SK-N-SH treated with all-trans-retinoic acid at 6 μM for 48 hours (cell line): ENCODE data around the gene PPP2R2C.

Experiments
- ATAC-seq: fragments of 200-7000 bp; cut with Tn5 transposase; 3 replicates; pipeline ENCODE4 v1.9.1; 2020; ENCODE audit warnings: mild to moderate bottlenecking, moderate library complexity
- ARNTL ChIP-seq: fragments of 450-650 bp; formaldehyde crosslinking; IDR thresholded peaks from 2 replicates; pipeline ENCODE4 v1.5.0; 2020; ENCODE audit warnings: low read depth, mild to moderate bottlenecking, moderate library complexity, borderline replicate concordance
- BACH2 ChIP-seq: fragments of 250-450 bp; sonication (Bioruptor Pico); IDR thresholded peaks from 2 replicates; pipeline ENCODE4 v1.9.0; 2021; ENCODE audit warnings: mild to moderate bottlenecking, borderline replicate concordance
- CREB5 ChIP-seq: fragments of 250-450 bp; sonication (Bioruptor Pico); IDR thresholded peaks from 2 replicates; pipeline ENCODE4 v1.5.1; 2020; ENCODE audit warnings: low read depth, mild to moderate bottlenecking, moderate library complexity
- CSDC2 ChIP-seq: fragments of 250-450 bp; sonication (Bioruptor Pico); IDR thresholded peaks from 2 replicates; pipeline ENCODE4 v1.5.0; 2020; ENCODE audit warnings: mild to moderate bottlenecking, moderate library complexity
- CSRNP3 ChIP-seq: fragments of 250-450 bp; sonication (Bioruptor Pico); IDR thresholded peaks from 2 replicates; pipeline ENCODE4 v1.5.1; 2021; ENCODE audit warnings: mild to moderate bottlenecking, moderate library complexity
- ESRRG ChIP-seq: fragments of 250-450 bp; sonication (Bioruptor Pico); IDR thresholded peaks from 2 replicates; pipeline ENCODE4 v1.6.1; 2021; ENCODE audit warnings: mild to moderate bottlenecking
- GLIS3 ChIP-seq: fragments of 250-450 bp; sonication (Bioruptor Pico); IDR thresholded peaks from 2 replicates; pipeline ENCODE4 v1.5.0; 2020; ENCODE audit warnings: mild to moderate bottlenecking, moderate library complexity
- ISL1 ChIP-seq: fragments of 250-450 bp; sonication (Bioruptor Pico); IDR thresholded peaks from 2 replicates; pipeline ENCODE4 v2.1.2; 2022; ENCODE audit warnings: mild to moderate bottlenecking, moderate library complexity
- PATZ1 ChIP-seq: fragments of 250-450 bp; sonication (Bioruptor Pico); IDR thresholded peaks from 2 replicates; pipeline ENCODE4 v1.8.0; 2020; ENCODE audit warnings: mild to moderate bottlenecking, moderate library complexity, borderline replicate concordance
- PPARA ChIP-seq: fragments of 250-450 bp; sonication (Bioruptor Pico); IDR thresholded peaks from 2 replicates; pipeline ENCODE4 v1.5.0; 2020; ENCODE audit warnings: mild to moderate bottlenecking, borderline replicate concordance
- TCF4 ChIP-seq: fragments of 250-450 bp; sonication (Bioruptor Pico); IDR thresholded peaks from 2 replicates; pipeline ENCODE4 v1.8.0; 2021; ENCODE audit warnings: mild to moderate bottlenecking, moderate library complexity, borderline replicate concordance
- TOX ChIP-seq: fragments of 250-450 bp; sonication (Bioruptor Pico); IDR thresholded peaks from 2 replicates; pipeline ENCODE4 v1.8.0; 2021; ENCODE audit warnings: mild to moderate bottlenecking, moderate library complexity, borderline replicate concordance
- TSHZ2 ChIP-seq: fragments of 250-450 bp; sonication (Bioruptor Pico); IDR thresholded peaks from 2 replicates; pipeline ENCODE4 v1.5.0; 2020; ENCODE audit warnings: mild to moderate bottlenecking, moderate library complexity
- ZC3H10 ChIP-seq: fragments of 250-450 bp; sonication (Bioruptor Pico); IDR thresholded peaks from 2 replicates; pipeline ENCODE4 v1.5.1; 2021; ENCODE audit warnings: mild to moderate bottlenecking, moderate library complexity
- ZNF565 ChIP-seq: fragments of 450-650 bp; formaldehyde crosslinking; conservative IDR thresholded peaks from 2 replicates; pipeline ENCODE4 v1.5.0; 2020; ENCODE audit warnings: low read depth, mild to moderate bottlenecking, moderate library complexity
- ZNF70 ChIP-seq: fragments of 450-650 bp; formaldehyde crosslinking; IDR thresholded peaks from 2 replicates; pipeline ENCODE4 v1.5.0; 2020; ENCODE audit warnings: mild to moderate bottlenecking, moderate library complexity

The PPP2R2C gene

GRCh38 chr4:6377626-6378492, 94.6 kb downstream of the PPP2R2C start:
- ATAC-seq, result no peak
- TF ChIP-seq ZNF565 (CRISPR knock-in tag) (no peak), ARNTL (CRISPR knock-in tag) (no peak), TCF4 (CRISPR knock-in tag) (no peak), ESRRG (CRISPR knock-in tag) (no peak), ISL1 (CRISPR knock-in tag) (no peak), ZC3H10 (CRISPR knock-in tag) (no peak), TOX (no peak), BACH2 (CRISPR knock-in tag) (no peak)

GRCh38 chr4:6375620-6376295, 96.7 kb downstream of the PPP2R2C start:
- no peak for ATAC-seq
- TF ChIP-seq TCF4 (CRISPR knock-in tag) (no peak), ZNF70 (CRISPR knock-in tag) (no peak), TOX (no peak), TSHZ2 (CRISPR knock-in tag) (no peak), ESRRG (CRISPR knock-in tag) (no peak), BACH2 (CRISPR knock-in tag) (no peak), PATZ1 (no peak), CSDC2 (no peak), ARNTL (CRISPR knock-in tag) (no peak)

- ATAC-seq, result no peak
- no peak for TF ChIP-seq PATZ1
- TF ChIP-seq CREB5, result no peak
- TF ChIP-seq ZNF70 (CRISPR knock-in tag), result no peak
- TF ChIP-seq GLIS3 (CRISPR knock-in tag), result no peak
- TF ChIP-seq PPARA (CRISPR knock-in tag), result no peak
- TF ChIP-seq ISL1 (CRISPR knock-in tag), result no peak
- no peak for TF ChIP-seq ZNF565 (CRISPR knock-in tag)
- no peak for TF ChIP-seq CSRNP3 (CRISPR knock-in tag)
Observed at GRCh38 chr4:6374575-6374974, 97.8 kb downstream of the PPP2R2C start.
